HG02943 (cell line): ENCODE results near the gene PLCD4.

ENCODE experiments used
- ATAC-seq: cut with Tn5 transposase; IDR thresholded peaks from one replicate; pipeline ENCODE4 v1.9.1; 2021; ENCODE audit warnings: mild to moderate bottlenecking, low read depth, moderate library complexity; ENCODE audit not compliant: unreplicated experiment

Gene PLCD4

DNA sequence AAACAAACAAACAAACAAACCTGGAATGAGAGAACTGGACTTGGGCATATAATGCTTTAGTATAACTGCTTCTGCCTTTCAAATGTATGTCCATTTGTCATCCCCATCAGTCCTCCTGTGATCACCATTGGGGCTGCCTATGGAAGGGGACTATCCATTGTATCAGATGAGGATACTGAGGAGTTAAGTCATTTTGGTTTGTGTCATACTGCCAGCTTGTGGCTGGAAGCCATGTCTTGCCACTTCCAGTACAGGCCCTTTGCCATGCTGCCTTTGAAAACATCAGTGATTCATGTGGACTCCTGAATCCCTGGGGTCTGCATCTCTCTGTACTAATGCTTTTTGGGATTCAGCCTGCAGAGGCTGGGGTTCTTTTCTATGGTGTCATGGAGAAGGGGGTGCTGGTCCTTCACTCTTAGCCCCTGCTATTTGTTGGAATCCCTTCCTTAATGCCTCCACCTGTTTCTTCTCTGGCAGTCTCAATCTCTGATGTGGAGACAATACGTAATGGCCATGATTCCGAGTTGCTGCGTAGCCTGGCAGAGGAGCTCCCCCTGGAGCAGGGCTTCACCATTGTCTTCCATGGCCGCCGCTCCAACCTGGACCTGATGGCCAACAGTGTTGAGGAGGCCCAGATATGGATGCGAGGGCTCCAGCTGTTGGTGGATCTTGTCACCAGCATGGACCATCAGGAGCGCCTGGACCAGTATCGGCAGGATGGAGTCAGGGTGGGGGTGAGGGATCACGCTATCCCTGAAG lies 10.6 kb downstream of the PLCD4 start:
- ATAC-seq = no peak

GRCh38 chr2:218621007-218621406 lies 13.3 kb downstream of the PLCD4 start:
- ATAC-seq = no peak

- ATAC-seq = no peak
These were observed 15.1 kb downstream of the PLCD4 start for GRCh38 chr2:218622606-218623365.

- ATAC-seq = no peak
These were observed 15.6 kb downstream of the PLCD4 start for GRCh38 chr2:218623366-218623705.

GRCh38 chr2:218626369-218626768 lies 18.7 kb downstream of the PLCD4 start:
- no peak for ATAC-seq

- ATAC-seq = no peak
These were observed 20.2 kb downstream of the PLCD4 start for GRCh38 chr2:218627939-218628338.

DNA sequence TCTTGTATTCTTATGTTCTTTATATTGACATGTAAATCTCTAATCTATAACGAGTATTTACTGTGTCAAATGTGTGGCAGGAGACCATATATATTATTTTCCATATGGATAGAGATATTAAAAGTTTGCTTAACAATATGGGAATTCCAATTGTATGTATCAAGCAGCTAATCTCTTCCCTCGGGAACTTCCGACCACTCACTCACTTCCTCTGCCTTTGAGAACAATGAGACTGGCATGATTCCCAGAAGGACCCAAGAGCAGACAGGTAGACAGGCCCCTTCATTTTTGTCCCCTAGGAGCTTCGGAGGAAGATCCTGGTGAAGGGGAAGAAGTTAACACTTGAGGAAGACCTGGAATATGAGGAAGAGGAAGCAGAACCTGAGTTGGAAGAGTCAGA lies 24.1 kb downstream of the PLCD4 start:
- ATAC-seq = no peak

- no peak for ATAC-seq
These were observed 28.0 kb downstream of the PLCD4 start for GRCh38 chr2:218635719-218636118.

DNA sequence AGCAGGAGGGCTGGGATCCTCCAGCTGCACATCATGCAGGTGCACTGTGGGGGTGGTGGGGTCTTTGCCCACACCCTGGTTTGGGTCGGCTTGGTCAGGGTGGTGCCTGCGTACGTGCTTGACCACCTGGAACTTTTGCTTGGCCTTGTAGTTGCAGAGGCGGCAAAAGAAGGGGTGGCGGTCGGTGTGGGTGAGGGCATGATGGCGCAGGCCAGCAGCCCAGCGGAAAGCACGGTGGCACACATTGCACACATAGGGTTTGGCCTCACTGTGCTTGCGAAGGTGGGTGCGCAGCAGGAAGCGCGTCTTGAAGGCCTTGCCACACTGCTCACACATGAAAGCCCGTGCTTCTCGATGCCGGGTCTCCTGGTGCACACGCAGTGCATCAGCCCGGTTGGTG lies 30.7 kb downstream of the PLCD4 start:
- no peak for ATAC-seq

GRCh38 chr2:218642121-218642656 lies 34.5 kb downstream of the PLCD4 start:
- no peak for ATAC-seq

DNA sequence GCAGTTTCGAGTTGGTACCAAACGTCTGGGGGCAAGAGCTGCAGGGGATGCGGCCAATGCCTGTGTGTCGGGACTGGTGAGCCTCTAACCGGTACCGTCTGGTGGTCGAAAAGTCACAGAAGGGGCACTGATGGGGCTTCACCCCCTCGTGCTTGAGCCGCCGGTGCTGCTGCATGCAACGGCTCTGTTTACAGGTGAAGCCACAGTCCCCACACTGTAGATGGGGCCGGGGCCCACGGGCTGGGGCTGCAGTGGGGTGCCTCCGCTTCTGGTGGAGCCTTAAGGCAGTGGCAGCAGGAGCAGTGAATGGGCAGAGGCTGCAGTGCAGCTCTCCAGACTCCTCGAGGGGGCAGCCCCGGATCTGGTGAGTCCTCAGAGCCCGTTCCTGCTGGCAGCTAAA lies 35.1 kb downstream of the PLCD4 start:
- ATAC-seq = no peak

- no peak for ATAC-seq
These were observed 36.1 kb downstream of the PLCD4 start for GRCh38 chr2:218643751-218644310.

GRCh38 chr2:218644721-218645120 lies 37.0 kb downstream of the PLCD4 start:
- ATAC-seq = no peak

DNA sequence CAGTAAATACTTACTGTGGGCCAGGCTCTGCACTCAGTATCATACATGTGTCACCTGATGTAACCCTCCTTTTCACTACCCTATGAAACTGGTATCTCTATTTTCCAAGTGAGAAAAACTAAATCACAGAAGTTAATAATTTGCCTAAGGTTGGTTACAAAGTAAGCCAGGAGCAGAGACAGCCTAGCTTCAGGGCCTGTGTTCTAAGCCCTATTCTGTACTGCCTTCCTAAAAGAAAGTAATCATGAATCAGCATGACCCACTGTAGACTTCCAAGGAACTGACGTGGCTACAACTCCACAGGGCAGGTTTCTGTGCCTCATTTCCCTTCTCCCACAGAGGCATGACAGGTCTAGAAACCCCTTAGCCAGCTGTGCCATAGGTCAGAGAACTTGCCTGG lies 37.4 kb downstream of the PLCD4 start:
- no peak for ATAC-seq

GRCh38 chr2:218648088-218648786 lies 40.5 kb downstream of the PLCD4 start:
- ATAC-seq = no peak

GRCh38 chr2:218648787-218649100 lies 41.0 kb downstream of the PLCD4 start:
- ATAC-seq = no peak

- no peak for ATAC-seq
These were observed 48.1 kb downstream of the PLCD4 start for GRCh38 chr2:218655751-218656150.

DNA sequence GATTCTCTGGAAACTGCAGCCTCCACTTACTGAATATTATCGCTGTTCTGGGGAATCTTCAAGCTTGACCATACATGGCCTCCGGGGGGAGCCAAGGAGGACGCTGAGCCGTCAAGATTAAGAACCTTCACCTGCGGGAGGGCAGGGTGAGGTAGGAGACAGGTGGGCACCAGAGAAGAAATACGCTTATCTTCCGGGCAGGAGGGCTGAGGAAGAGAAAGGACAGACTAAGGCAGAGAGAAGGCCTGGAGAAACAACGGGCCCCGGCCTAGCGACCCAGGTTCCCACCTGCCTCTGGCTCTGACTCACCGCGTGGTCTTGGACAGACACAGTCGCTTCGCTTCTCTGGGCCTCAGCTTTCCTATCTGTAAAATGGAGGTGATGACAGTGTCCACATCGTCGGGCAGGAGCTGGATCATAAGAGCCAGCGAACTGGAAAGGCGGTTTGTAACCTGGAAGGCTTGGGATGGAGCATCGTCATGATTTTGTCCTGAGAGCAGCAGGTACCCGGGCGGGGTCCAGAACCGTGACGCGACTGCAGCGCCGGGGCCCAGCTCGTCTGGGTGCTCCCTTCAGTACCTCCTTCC lies 51.1 kb downstream of the PLCD4 start:
- ATAC-seq = peak; percentile 40

DNA sequence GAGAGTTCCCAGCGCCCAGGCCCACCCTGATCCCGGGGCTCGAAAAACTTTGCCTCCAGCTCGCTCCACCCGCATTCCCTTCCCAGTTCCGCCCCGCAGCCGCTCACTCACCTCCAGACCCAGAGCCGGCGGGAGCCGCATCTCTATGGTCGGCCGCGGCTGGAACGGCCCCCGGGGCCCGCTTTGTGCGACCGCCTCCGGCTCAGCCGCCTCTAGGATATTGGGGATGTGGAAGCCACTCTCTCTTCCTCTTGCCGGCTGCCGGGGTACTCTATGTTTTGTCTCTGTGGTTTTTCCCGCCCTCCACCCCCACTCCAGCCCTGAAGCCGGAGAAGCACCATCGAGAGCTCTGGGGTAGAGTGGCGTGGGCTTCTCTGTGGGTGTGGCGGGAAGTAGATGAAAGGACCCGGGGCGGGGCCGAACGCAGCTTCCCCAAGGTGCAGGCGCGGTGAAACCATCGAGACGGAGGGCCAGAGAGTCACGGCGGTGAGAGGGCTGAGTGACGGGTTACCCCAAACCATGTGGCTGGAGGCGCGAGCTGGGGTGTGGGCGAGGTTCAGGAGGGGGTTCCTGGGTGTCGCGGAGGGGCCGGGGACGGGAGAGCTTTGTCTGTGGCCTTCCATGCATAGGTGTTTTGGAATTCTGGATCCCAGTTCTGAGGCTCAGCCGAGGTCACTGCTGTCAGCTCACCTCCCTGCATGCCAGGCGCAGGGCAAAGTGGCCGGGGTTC lies 51.7 kb downstream of the PLCD4 start, which contains the start of the genes BCS1L and ZNF142:
TSS of gene BCS1L (plus strand) at position 426 of the 730 bp plus-strand sequence. CDS start 1,305 bp downstream, outside the sequence.
TSS of gene ZNF142 (minus strand) at position 366 of the 730 bp plus-strand sequence. CDS start 3,194 bp downstream, outside the sequence.
- peak; percentile 91 for ATAC-seq

DNA sequence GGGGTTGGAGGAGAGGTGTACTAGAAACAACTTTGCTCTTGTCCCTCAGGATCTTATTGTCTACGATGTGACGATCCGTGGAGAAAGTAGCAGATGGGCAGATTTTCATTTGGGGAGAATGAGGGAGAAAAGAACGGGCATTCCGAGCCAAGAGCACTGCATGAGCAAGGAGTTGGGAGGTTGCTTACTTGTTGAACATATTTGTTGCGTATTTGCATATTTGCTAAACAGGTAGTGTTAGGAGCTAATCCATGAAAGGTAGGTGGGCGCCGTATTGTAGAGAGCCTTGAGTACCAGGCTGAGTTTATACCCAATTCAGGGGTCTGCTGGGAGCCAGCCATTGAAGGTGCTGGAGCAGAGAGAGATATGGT lies 52.3 kb downstream of the PLCD4 start:
- no peak for ATAC-seq
